Parathyroid adenoma (tissue), 2 donors: Measurements from ENCODE around the gene NCKAP5.

ENCODE experiments used
- H2AFZ ChIP-seq: fragments of 300-600 bp; sonication (generic); one replicate; pipeline ENCODE4 v1.7.0; 2017; ENCODE audit warnings: antibody characterized with exemption, mild to moderate bottlenecking
- H3K27ac ChIP-seq: fragments of 300-600 bp; sonication (generic); one replicate; pipeline ENCODE4 v1.7.0; 2017
- H3K27me3 ChIP-seq: fragments of 300-600 bp; sonication (generic); one replicate; pipeline ENCODE4 v1.7.0; 2017; ENCODE audit warnings: low read length; ENCODE audit not compliant: control insufficient read depth, insufficient read depth
- H3K36me3 ChIP-seq: fragments of 300-600 bp; sonication (generic); one replicate; pipeline ENCODE4 v1.7.0; 2017; ENCODE audit warnings: low read length; ENCODE audit not compliant: control insufficient read depth, insufficient read depth
- H3K4me1 ChIP-seq: fragments of 300-600 bp; sonication (generic); one replicate; pipeline ENCODE4 v1.7.0; 2017; ENCODE audit warnings: control low read depth
- H3K4me2 ChIP-seq: fragments of 300-600 bp; sonication (generic); one replicate; pipeline ENCODE4 v1.7.0; 2017; ENCODE audit warnings: low read length
- H3K4me3 ChIP-seq: fragments of 300-600 bp; sonication (generic); one replicate; pipeline ENCODE4 v1.7.0; 2017; ENCODE audit warnings: low read depth, low read length
- H3K79me2 ChIP-seq: fragments of 300-600 bp; sonication (generic); one replicate; pipeline ENCODE4 v1.7.0; 2017; ENCODE audit warnings: control low read depth
- H3K9ac ChIP-seq: fragments of 300-600 bp; sonication (generic); one replicate; pipeline ENCODE4 v1.7.0; 2017; ENCODE audit warnings: mild to moderate bottlenecking
- H3K9me3 ChIP-seq: fragments of 300-600 bp; sonication (generic); one replicate; pipeline ENCODE4 v1.7.0; 2017; ENCODE audit warnings: low read length; ENCODE audit not compliant: control insufficient read depth
- CTCF ChIP-seq: fragments of 300-600 bp; sonication (generic); IDR thresholded peaks from one replicate; pipeline ENCODE4 v1.7.0; 2017; ENCODE audit warnings: antibody characterized with exemption, mild to moderate bottlenecking
- donor health status: primary hyperparathyroidism.

Gene NCKAP5

DNA sequence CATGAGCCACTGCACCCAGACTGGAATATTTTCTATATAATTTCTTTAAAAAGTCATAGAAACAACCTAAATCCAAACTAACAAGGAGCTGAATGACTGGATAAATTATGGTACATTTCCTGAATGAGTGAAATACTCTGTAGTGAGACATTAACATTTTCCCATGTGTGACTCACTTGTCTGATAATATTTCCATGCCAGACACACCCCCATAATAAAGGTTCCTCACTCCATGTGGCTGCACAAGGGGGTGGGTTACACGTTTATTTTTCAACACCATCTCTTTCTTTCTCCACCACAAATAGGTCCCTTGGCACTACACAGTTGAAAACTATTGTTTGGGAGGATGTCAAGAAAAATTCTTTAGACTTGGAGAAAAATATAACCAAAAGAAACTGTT lies 632.0 kb downstream of the NCKAP5 start:
- no peaks in the 10 kb centered on the region for H3K4me1 ChIP-seq
- no peaks in the 10 kb centered on the region for H3K36me3 ChIP-seq
- TF ChIP-seq CTCF, result no peak
- H3K27ac ChIP-seq, result no peak overlapping the region
- no peaks in the 10 kb centered on the region for H3K79me2 ChIP-seq
- no peak overlapping the region for H3K4me3 ChIP-seq
- no peak overlapping the region for H2AFZ ChIP-seq
- no peak overlapping the region for H3K9ac ChIP-seq
- H3K27me3 ChIP-seq, result no peaks in the 10 kb centered on the region
- H3K9me3 ChIP-seq, result no peaks in the 10 kb centered on the region
- H3K4me2 ChIP-seq, result no peak overlapping the region

GRCh38 chr2:132929786-132930185 lies 638.5 kb downstream of the NCKAP5 start:
- TF ChIP-seq CTCF, result no peak
- no peak overlapping the region for H3K9ac ChIP-seq
- no peaks in the 10 kb centered on the region for H3K36me3 ChIP-seq
- H3K4me3 ChIP-seq, result no peak overlapping the region
- H3K27ac ChIP-seq, result no peak overlapping the region
- H3K79me2 ChIP-seq, result no peaks in the 10 kb centered on the region
- H2AFZ ChIP-seq, result no peak overlapping the region
- no peaks in the 10 kb centered on the region for H3K27me3 ChIP-seq
- no peak overlapping the region for H3K4me2 ChIP-seq
- H3K4me1 ChIP-seq, result no peaks in the 10 kb centered on the region
- H3K9me3 ChIP-seq, result no peaks in the 10 kb centered on the region

GRCh38 chr2:132923787-132924186 lies 644.5 kb downstream of the NCKAP5 start:
- H3K79me2 ChIP-seq, result no peaks in the 10 kb centered on the region
- no peak overlapping the region for H3K27ac ChIP-seq
- H2AFZ ChIP-seq, result no peak overlapping the region
- no peak overlapping the region for H3K4me2 ChIP-seq
- no peak for TF ChIP-seq CTCF
- H3K4me1 ChIP-seq, result no peaks in the 10 kb centered on the region
- H3K4me3 ChIP-seq, result no peak overlapping the region
- H3K36me3 ChIP-seq, result no peaks in the 10 kb centered on the region
- H3K27me3 ChIP-seq, result no peaks in the 10 kb centered on the region
- no peak overlapping the region for H3K9ac ChIP-seq
- H3K9me3 ChIP-seq, result no peaks in the 10 kb centered on the region

DNA sequence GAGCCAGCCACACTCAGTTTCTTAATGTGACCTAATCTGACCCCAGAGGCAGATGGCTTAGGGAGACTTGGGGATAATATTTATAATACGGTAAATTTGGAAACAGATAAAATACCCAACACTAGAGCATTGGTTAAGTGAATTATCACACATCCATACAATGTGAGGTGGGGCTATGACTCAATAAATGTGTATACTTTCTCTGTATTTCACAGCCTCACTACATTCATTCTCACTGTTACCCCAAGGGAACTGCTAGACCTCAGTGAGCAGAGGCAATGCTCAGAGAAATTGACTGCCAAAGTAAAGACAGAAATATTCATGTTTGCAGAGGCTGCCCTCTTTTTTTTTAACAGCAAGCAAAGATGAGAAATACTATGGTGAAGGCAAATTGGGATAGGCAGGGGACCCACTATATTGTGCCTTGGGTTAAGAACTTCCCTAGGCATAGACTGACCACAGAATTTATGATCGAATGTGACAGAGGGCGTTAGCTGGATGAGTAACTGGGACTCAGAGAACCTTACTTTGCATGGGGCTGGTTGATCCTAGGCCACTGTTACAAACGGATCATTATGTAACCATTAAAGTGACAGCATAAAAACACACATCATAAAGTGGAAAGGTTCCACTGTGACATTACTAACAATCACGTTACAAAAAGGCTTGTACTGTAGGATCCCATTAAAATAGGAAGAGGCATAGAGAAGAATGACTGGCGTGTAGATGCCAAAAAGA lies 652.3 kb downstream of the NCKAP5 start:
- no peak overlapping the region for H2AFZ ChIP-seq
- no peak overlapping the region for H3K9ac ChIP-seq
- no peak for TF ChIP-seq CTCF
- H3K4me3 ChIP-seq, result no peak overlapping the region
- H3K4me1 ChIP-seq, result no peaks in the 10 kb centered on the region
- no peak overlapping the region for H3K4me2 ChIP-seq
- H3K27ac ChIP-seq, result no peak overlapping the region
- no peaks in the 10 kb centered on the region for H3K9me3 ChIP-seq
- no peaks in the 10 kb centered on the region for H3K36me3 ChIP-seq
- no peaks in the 10 kb centered on the region for H3K27me3 ChIP-seq
- no peaks in the 10 kb centered on the region for H3K79me2 ChIP-seq
